Activated CD4-positive, alpha-beta T cell treated with anti-CD3 and anti-CD28 coated beads, Interleukin-2, amount 10 ng/mL, durations not matched to agents 24 days and 14 days (primary cell): ENCODE measurements around the gene NYAP2. TPM values are rescaled to one million over a fixed set of nuclear protein-coding genes. Genes with fewer than 3 reads are reported as not detected.

Experiments used
- DNase-seq: peaks from one replicate; pipeline ENCODE4 v3.0.0; 2022
- H3K27ac Mint-ChIP-seq: one replicate; pipeline ENCODE4 v1.8.0; 2022; ENCODE audit warnings: mild to moderate bottlenecking, mixed read lengths
- H3K27me3 Mint-ChIP-seq: one replicate; pipeline ENCODE4 v1.8.0; 2022; ENCODE audit warnings: mixed read lengths
- H3K36me3 Mint-ChIP-seq: one replicate; pipeline ENCODE4 v1.8.0; 2022; ENCODE audit warnings: low read depth, mild to moderate bottlenecking, mixed read lengths
- H3K4me1 Mint-ChIP-seq: one replicate; pipeline ENCODE4 v1.8.0; 2021; ENCODE audit warnings: mixed read lengths
- H3K4me3 Mint-ChIP-seq: one replicate; pipeline ENCODE4 v1.8.0; 2022; ENCODE audit warnings: mild to moderate bottlenecking, moderate library complexity, mixed read lengths
- H3K9me3 Mint-ChIP-seq: one replicate; pipeline ENCODE4 v1.8.0; 2021; ENCODE audit warnings: mixed read lengths
- intact Hi-C: fragments of 100-400 bp; cut with micrococcal nuclease; formaldehyde crosslinking; loops from one replicate; pipeline ENCODE4 v1.15.1; 2023
- total RNA-seq: library from RNA; stranded (reverse); gene quantifications from 2 replicates; pipeline ENCODE4 v1.2.3, GENCODE V29; 2022

NYAP2 gene
- total RNA-seq, 1 donor from 2014 or later = not detected

- intact Hi-C loops = no loop called here
- Mint-ChIP-seq H3K4me3 (no peak overlapping the region), H3K4me1 (no peaks in the 10 kb centered on the region), H3K27ac (no peak overlapping the region), H3K9me3 (no peaks in the 10 kb centered on the region), H3K27me3 (peaks cover 5% of the 10 kb centered on the region), H3K36me3 (no peaks in the 10 kb centered on the region)
- DNase-seq = no peak
These were observed 72.7 kb downstream of the NYAP2 start for GRCh38 chr2:225472161-225472560.

- no peak overlapping the region for H3K4me3 Mint-ChIP-seq
- no peak overlapping the region for H3K27ac Mint-ChIP-seq
- DNase-seq = no peak
- H3K4me1 Mint-ChIP-seq = no peaks in the 10 kb centered on the region
- peaks cover 13% of the 10 kb centered on the region for H3K27me3 Mint-ChIP-seq
- no peaks in the 10 kb centered on the region for H3K36me3 Mint-ChIP-seq
- no peaks in the 10 kb centered on the region for H3K9me3 Mint-ChIP-seq
- intact Hi-C loops = no loop called here
These were observed 79.9 kb downstream of the NYAP2 start for GRCh38 chr2:225479386-225479785.

GRCh38 chr2:225484751-225485150 is 85.2 kb downstream of the NYAP2 start:
- Mint-ChIP-seq H3K9me3 (no peaks in the 10 kb centered on the region), H3K4me3 (no peak overlapping the region), H3K4me1 (no peaks in the 10 kb centered on the region), H3K27me3 (peaks cover 10% of the 10 kb centered on the region), H3K27ac (no peak overlapping the region), H3K36me3 (no peaks in the 10 kb centered on the region)
- intact Hi-C loops = no loop called here
- no peak for DNase-seq

- H3K36me3 Mint-ChIP-seq = no peaks in the 10 kb centered on the region
- no peaks in the 10 kb centered on the region for H3K4me1 Mint-ChIP-seq
- intact Hi-C loops = no loop called here
- no peak overlapping the region for H3K27ac Mint-ChIP-seq
- no peak for DNase-seq
- no peaks in the 10 kb centered on the region for H3K9me3 Mint-ChIP-seq
- peaks cover 3% of the 10 kb centered on the region for H3K27me3 Mint-ChIP-seq
- no peak overlapping the region for H3K4me3 Mint-ChIP-seq
These were observed 86.7 kb downstream of the NYAP2 start for GRCh38 chr2:225486236-225486635.

GRCh38 chr2:225487878-225488416 is 88.4 kb downstream of the NYAP2 start:
- Mint-ChIP-seq H3K36me3 (no peaks in the 10 kb centered on the region), H3K27me3 (no peaks in the 10 kb centered on the region), H3K4me3 (no peak overlapping the region), H3K9me3 (no peaks in the 10 kb centered on the region), H3K4me1 (no peaks in the 10 kb centered on the region), H3K27ac (no peak overlapping the region)
- DNase-seq = no peak
- intact Hi-C loops = no loop called here

GRCh38 chr2:225488743-225489142 is 89.2 kb downstream of the NYAP2 start:
- intact Hi-C loops = no loop called here
- no peak overlapping the region for H3K4me3 Mint-ChIP-seq
- H3K36me3 Mint-ChIP-seq = no peaks in the 10 kb centered on the region
- no peaks in the 10 kb centered on the region for H3K4me1 Mint-ChIP-seq
- no peak for DNase-seq
- H3K9me3 Mint-ChIP-seq = no peaks in the 10 kb centered on the region
- H3K27ac Mint-ChIP-seq = no peak overlapping the region
- no peaks in the 10 kb centered on the region for H3K27me3 Mint-ChIP-seq

GRCh38 chr2:225493420-225494099 is 94.0 kb downstream of the NYAP2 start:
- Mint-ChIP-seq H3K36me3 (no peaks in the 10 kb centered on the region), H3K4me1 (no peaks in the 10 kb centered on the region), H3K27ac (no peak overlapping the region), H3K4me3 (no peak overlapping the region), H3K9me3 (no peaks in the 10 kb centered on the region), H3K27me3 (peaks cover 4% of the 10 kb centered on the region)
- DNase-seq = no peak
- intact Hi-C loops = no loop called here

GRCh38 chr2:225494100-225494459 is 94.6 kb downstream of the NYAP2 start:
- H3K4me1 Mint-ChIP-seq = no peaks in the 10 kb centered on the region
- no peak overlapping the region for H3K4me3 Mint-ChIP-seq
- peaks cover 7% of the 10 kb centered on the region for H3K27me3 Mint-ChIP-seq
- H3K27ac Mint-ChIP-seq = no peak overlapping the region
- no peak for DNase-seq
- intact Hi-C loops = no loop called here
- no peaks in the 10 kb centered on the region for H3K36me3 Mint-ChIP-seq
- no peaks in the 10 kb centered on the region for H3K9me3 Mint-ChIP-seq

- H3K27ac Mint-ChIP-seq = no peak overlapping the region
- no peak overlapping the region for H3K4me3 Mint-ChIP-seq
- no peaks in the 10 kb centered on the region for H3K36me3 Mint-ChIP-seq
- no peaks in the 10 kb centered on the region for H3K9me3 Mint-ChIP-seq
- no peak for DNase-seq
- peaks cover 7% of the 10 kb centered on the region for H3K27me3 Mint-ChIP-seq
- H3K4me1 Mint-ChIP-seq = no peaks in the 10 kb centered on the region
- intact Hi-C loops = no loop called here
These were observed 96.2 kb downstream of the NYAP2 start for GRCh38 chr2:225495706-225496105.

GRCh38 chr2:225496568-225496967 is 97.1 kb downstream of the NYAP2 start:
- Mint-ChIP-seq H3K4me3 (no peak overlapping the region), H3K36me3 (no peaks in the 10 kb centered on the region), H3K27me3 (peaks cover 7% of the 10 kb centered on the region), H3K9me3 (no peaks in the 10 kb centered on the region), H3K27ac (no peak overlapping the region), H3K4me1 (no peaks in the 10 kb centered on the region)
- no peak for DNase-seq
- intact Hi-C loops = no loop called here

GRCh38 chr2:225497166-225497565 is 97.7 kb downstream of the NYAP2 start:
- no peaks in the 10 kb centered on the region for H3K36me3 Mint-ChIP-seq
- H3K9me3 Mint-ChIP-seq = no peaks in the 10 kb centered on the region

GRCh38 chr2:225501022-225501421 is 101.5 kb downstream of the NYAP2 start:
- H3K9me3 Mint-ChIP-seq = no peaks in the 10 kb centered on the region
- no peak overlapping the region for H3K27ac Mint-ChIP-seq
- H3K4me3 Mint-ChIP-seq = no peak overlapping the region
- H3K36me3 Mint-ChIP-seq = no peaks in the 10 kb centered on the region
- H3K4me1 Mint-ChIP-seq = no peaks in the 10 kb centered on the region
- peaks cover 8% of the 10 kb centered on the region for H3K27me3 Mint-ChIP-seq
- DNase-seq = no peak
- intact Hi-C loops = no loop called here

More at GRCh38 chr2:225497166-225497565, 97.7 kb downstream of the NYAP2 start:
- DNase-seq = no peak
- intact Hi-C loops = no loop called here
- Mint-ChIP-seq H3K27ac (no peak overlapping the region), H3K4me1 (no peaks in the 10 kb centered on the region), H3K4me3 (no peak overlapping the region), H3K27me3 (peaks cover 11% of the 10 kb centered on the region)

GRCh38 chr2:225502971-225503370 is 103.5 kb downstream of the NYAP2 start:
- Mint-ChIP-seq H3K9me3 (no peaks in the 10 kb centered on the region), H3K27me3 (peaks cover 7% of the 10 kb centered on the region), H3K4me3 (no peak overlapping the region)

GRCh38 chr2:225510796-225511195 is 111.3 kb downstream of the NYAP2 start:
- no peak for DNase-seq
- no peaks in the 10 kb centered on the region for H3K27me3 Mint-ChIP-seq
- intact Hi-C loops = no loop called here
- no peaks in the 10 kb centered on the region for H3K36me3 Mint-ChIP-seq
- no peaks in the 10 kb centered on the region for H3K9me3 Mint-ChIP-seq
- no peaks in the 10 kb centered on the region for H3K4me1 Mint-ChIP-seq
- no peak overlapping the region for H3K27ac Mint-ChIP-seq
- no peak overlapping the region for H3K4me3 Mint-ChIP-seq

More at GRCh38 chr2:225502971-225503370, 103.5 kb downstream of the NYAP2 start:
- H3K27ac Mint-ChIP-seq = no peak overlapping the region
- H3K36me3 Mint-ChIP-seq = no peaks in the 10 kb centered on the region
- intact Hi-C loops = no loop called here
- DNase-seq = no peak
- no peaks in the 10 kb centered on the region for H3K4me1 Mint-ChIP-seq

- no peak for DNase-seq
- no peak overlapping the region for H3K27ac Mint-ChIP-seq
- no peaks in the 10 kb centered on the region for H3K27me3 Mint-ChIP-seq
- no peaks in the 10 kb centered on the region for H3K9me3 Mint-ChIP-seq
- H3K4me1 Mint-ChIP-seq = no peaks in the 10 kb centered on the region
- H3K4me3 Mint-ChIP-seq = no peak overlapping the region
- intact Hi-C loops = no loop called here
- no peaks in the 10 kb centered on the region for H3K36me3 Mint-ChIP-seq
These were observed 113.0 kb downstream of the NYAP2 start for GRCh38 chr2:225512469-225512868.
